PFSK-1 (cell line): ENCODE results near the gene DHX35.

Experiments used
- FOXP2 ChIP-seq: optimal IDR thresholded peaks from 2 replicates; pipeline ENCODE3; 2011; ENCODE audit warnings: borderline replicate concordance, control low read depth, inconsistent platforms; ENCODE audit not compliant: insufficient read depth; ENCODE audit errors: extremely low read length, extremely low read depth
- REST ChIP-seq, 2 experiments: IDR thresholded peaks; 2 replicates each; pipeline versions ENCODE4 v1.6.1 to v1.8.0; 2011 to 2012; ENCODE audit warnings: low read depth in 2 of 2, low read length in 2 of 2, control low read depth in 1 of 2, inconsistent platforms in 1 of 2, mild to moderate bottlenecking in 1 of 2, moderate library complexity in 1 of 2; ENCODE audit not compliant: insufficient read depth in 1 of 2
- TAF1 ChIP-seq: IDR thresholded peaks from 2 replicates; pipeline ENCODE4 v1.6.1; 2012; ENCODE audit warnings: low read length, control low read depth, borderline replicate concordance; ENCODE audit not compliant: insufficient read depth

GRCh38 chr20:38975539-38976120, 13.5 kb downstream of the DHX35 start:
- TF ChIP-seq FOXP2 (no peak), REST (IDR thresholded peaks at IDR 0.05; ENCODE audit: insufficient read depth in 1 of 2, low read depth in 2 of 2, low read length in 2 of 2) (no peak), TAF1 (no peak)
